Activated CD4-positive, alpha-beta T cell treated with anti-CD3 and anti-CD28 coated beads, Interleukin-2, Interleukin-4, amounts not matched to agents 100 ng/mL and 50 ng/mL, durations not matched to agents 16 hours and 8 hours (primary cell): ENCODE results near the gene LAGE3.

Source experiments
- DNase-seq: peaks from one replicate; pipeline ENCODE4 v3.0.0-alpha.2; 2020; ENCODE audit warnings: low spot score

The LAGE3 gene

DNA sequence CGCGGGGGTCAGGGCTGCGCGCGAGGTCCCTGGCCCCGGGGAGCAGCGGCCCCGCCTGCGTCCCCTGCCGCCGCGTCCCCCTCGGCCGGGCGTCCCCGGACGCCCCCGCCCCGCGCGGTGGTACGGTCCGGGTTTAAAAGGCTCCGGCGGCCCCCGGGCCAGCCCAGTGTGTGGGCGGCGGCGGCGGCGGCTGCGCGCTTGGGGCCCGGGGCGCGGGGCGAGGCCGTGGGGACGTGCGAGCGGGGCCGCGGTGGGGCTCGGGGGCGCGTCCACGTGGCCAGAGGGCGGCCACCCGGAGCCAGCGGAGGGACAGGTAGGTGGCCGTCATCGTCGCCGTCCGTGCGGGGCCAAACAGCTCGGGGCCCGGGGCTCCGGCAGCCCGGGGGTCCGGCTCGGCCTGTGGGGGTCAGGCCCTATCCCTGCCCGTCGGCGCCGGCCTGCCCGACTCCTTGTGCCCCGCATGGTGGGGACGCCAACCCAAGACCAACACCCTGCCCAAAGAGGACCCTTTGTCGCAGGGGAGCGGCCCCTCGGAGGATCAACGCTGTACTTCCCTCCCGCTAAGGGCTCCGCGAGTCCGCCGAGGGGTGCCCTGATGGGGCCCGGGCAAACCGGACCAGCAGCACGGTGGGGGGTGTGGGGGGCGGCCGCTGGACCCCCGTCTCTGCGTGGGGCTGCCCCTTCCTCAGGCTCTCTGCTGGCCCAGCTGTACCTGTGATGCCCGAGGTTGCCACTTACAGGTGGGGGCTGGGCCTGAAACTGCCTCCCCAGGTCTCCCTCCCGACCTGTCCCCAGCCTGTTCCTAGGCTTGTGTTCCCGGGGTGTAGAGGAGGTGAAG is 20.7 kb downstream of the LAGE3 start, which contains the start of gene PLXNA3:
PLXNA3 (plus strand) TSS at position 166 of the 838 bp plus-strand sequence. CDS start 1,903 bp downstream, outside the sequence.
- DNase-seq, result peak; percentile 29

DNA sequence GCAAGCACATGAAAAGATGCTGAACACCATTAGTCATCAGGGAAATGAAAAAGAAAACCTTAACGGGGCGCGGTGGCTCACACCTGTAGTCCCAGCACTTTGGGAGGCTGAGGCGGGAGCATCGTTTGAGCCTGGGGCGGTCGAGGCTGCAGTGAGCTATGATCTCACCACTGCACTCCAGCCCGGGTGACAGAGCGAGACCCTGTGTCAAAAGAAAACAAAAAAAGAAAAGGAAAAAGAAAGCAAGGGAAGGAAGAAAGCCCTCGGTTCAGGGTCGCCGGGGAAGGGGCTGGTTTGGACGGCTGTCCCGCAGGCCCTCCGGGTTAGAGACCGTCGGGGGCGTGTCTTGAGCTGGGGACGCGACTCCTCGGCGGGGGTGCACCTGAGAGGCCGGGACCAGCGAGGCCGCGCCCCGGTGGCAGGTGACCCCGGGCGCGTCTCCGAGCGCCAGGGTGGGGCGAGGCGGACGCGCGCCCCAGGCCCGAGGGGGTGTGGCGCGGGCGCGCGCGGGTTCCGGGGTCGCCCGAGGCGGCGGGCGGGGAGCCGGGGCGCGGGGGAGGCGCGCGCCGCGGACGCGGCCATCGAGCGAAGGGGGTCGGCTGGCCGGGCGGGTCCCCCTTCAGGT is 21.5 kb downstream of the LAGE3 start:
- DNase-seq, result peak; percentile 38

DNA sequence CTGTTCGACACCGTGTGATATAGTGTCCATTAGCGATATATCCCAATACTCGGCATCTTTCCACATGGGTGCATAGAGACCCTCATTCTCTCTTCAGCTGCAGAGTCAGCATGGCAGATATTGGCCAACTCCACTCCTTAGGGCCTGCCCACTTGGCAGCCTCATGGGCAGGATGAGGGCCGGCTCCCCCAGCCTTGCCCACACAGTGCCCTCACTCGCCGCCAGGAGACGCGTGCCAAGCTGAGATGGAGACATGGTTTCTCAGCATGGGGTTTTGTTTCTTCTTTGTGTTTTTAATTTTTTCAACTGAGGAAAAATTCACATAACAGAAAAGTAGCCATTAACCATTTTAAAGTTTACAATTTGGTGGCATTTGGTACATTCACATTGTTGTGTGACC is 26.3 kb downstream of the LAGE3 start:
- no peak for DNase-seq

DNA sequence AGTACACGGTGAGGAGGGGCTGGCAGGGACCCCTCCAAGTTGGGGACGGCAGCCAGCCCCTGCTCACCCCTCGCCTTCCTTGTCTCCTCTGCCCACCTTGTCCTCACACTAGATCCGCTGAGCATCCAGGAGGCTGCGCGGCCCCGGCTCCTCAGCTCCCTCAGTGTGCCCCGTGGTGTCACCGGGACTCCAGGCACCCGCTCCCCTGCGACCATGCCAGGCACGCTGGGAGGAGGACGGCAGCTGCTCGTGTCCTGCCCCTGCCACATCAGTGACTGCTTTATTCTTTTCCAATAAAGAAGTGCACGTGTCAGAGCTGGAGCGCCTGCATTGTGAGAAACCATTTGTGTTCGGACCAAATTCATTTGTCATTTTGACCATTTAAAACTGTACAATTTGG is 28.8 kb downstream of the LAGE3 start:
- DNase-seq, result no peak

DNA sequence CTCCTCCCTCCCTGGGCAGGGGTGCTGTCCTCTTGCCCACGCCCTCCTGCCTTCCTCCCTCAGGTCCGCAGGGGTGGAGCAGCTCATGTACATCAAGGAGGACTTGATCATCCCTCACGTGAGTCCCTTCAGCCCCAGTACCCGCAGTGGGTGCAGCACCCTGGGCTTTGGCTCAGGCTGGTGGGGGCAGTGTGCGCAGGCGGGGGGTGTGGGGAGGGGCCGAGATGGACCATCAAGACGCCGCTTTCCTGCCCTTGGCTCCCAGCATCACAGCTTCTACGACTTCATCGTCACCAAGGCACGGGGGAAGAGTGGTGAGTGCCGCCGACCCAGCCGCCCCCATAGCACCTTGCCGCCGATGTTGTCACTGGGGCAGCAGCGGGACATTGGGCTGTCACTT is 29.5 kb downstream of the LAGE3 start:
- no peak for DNase-seq

DNA sequence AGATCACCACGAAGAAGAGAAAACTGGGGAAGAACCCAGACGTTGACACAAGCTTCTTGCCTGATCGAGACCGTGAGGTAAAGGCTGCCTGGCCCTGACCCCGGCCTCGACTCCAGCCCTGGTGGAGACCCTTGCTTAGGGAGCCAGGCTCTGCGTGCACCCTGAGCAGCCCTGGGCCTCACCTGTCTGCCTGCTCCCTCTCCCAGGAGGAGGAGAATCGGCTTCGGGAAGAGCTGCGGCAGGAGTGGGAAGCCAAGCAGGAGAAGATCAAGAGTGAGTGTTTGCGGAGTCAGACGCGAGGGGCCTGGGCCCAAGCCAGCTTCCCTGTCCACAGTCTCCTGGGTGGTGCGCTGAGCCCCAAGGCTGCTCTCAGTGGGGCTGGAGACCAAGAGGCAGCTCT is 30.6 kb downstream of the LAGE3 start:
- DNase-seq, result no peak

DNA sequence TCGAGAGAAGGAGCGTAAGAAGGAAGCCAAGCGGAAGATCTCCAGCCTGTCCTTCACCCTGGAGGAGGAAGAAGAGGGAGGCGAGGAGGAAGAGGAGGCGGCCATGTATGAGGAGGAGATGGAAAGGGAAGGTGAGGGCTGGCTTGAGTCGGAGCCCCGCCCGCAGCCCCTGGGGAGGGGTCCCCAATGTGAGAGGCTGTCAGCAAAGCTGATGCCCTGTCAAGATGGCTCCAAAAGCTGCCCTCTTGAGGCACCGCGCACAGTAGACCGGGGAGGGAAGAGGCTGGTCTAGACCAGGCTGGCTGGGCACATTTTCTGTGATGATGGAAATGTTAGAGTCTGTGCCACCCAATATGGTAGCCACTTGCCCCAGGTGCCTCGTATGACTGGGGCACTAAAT is 32.7 kb downstream of the LAGE3 start:
- no peak for DNase-seq

DNA sequence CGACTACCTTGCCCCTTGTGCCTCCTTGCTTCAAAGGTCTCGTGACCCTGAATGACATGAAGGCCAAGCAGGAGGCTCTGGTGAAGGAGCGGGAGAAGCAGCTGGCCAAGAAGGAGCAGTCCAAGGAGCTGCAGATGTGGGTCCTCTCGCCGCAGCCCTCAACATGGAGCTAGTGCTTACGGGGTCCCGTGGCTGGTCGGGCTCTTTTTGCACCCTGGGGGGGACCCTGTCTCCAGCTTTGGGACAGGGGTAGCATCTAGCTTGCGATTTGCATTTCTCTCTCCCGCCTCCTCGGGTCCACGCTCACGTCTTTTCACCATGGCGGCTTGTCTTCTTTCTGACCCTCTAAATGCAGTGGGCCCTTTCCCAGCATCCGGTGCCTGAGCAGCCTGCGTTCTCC is 33.3 kb downstream of the LAGE3 start:
- no peak for DNase-seq

DNA sequence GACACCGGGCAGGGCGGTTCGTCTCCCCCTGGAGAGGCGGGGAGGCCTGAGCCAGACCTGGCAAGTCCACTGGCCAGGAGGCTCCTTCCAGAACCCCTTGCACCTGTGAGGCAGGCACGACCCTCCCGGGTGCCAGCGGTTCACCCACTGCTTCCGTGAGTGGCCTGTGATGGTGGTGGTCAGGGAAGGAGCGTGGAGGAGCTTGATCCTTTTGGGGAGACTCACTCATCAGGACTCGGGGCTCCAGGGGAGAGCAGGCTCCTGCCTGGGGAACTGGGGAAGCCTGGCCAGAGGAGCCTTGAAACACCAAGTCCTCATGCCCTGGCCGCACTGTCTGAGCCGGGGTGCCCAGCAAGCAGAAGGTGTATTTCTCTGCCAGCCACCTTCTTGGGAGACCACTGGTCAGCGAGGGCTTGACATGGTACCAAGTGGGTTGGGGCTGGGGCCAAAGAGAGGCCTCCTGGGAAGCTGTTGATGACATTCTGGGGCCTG is 34.3 kb downstream of the LAGE3 start:
- DNase-seq, result no peak

DNA sequence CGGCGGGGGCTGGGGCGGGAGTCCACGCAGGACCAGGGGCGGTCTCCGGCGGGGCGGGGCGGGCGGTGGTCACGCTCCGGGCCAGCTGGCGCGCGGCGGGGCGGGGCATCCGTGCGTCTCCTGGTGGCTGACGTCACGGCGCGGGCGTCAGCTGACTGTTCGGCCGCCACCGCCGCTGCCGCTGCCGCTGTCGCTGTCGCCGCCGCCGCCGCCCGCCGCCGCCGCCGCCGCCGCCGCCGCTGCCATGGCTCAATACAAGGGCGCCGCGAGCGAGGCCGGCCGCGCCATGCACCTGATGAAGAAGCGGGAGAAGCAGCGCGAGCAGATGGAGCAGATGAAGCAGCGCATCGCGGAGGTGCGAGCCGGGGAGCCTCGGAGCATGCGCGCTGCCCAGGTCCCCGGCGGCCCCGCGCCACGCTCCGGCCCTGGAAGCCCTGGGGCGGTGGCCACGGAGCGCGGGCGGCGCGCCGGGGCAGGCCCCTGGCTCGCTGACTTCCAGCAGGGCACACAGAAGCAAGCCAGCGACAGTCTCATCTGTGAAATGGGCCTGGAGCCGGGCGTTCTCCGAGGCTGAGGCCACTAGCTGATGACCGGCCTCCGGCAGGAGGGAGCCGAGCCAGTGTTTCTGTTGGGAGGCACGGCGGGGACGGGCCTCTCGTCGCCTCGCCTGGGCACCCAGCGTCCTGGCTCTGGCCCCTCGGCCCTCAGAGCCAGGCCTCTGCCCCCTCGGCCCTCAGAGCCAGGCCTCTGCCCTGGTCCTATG is 34.9 kb downstream of the LAGE3 start, which contains the start of gene FAM50A:
FAM50A (plus strand) TSS at position 150 of the 763 bp plus-strand sequence; CDS start at position 245, 95 bp downstream.
- DNase-seq, result peak; percentile 62

DNA sequence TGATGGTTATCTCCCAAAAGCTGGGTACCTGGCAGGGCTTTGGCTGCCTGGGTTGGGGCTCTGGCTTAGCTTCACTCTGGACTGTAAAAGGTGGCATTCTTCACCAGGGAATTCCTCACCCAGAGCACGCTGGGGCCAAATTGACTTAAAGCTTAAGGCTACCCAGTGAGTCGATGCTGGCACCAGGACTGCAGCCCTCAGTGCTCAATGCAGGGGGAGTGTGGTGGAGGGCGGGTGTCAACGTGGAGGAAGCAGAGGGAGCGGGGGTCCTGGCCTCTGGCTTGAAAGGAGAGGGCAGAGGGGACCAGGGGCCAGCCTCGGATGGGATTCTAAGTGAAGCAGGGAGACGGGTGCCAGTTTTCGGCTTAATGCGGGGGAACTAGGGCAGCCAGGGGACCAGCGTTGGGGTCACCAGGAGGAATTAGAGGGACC is 35.6 kb downstream of the LAGE3 start:
- DNase-seq, result no peak

DNA sequence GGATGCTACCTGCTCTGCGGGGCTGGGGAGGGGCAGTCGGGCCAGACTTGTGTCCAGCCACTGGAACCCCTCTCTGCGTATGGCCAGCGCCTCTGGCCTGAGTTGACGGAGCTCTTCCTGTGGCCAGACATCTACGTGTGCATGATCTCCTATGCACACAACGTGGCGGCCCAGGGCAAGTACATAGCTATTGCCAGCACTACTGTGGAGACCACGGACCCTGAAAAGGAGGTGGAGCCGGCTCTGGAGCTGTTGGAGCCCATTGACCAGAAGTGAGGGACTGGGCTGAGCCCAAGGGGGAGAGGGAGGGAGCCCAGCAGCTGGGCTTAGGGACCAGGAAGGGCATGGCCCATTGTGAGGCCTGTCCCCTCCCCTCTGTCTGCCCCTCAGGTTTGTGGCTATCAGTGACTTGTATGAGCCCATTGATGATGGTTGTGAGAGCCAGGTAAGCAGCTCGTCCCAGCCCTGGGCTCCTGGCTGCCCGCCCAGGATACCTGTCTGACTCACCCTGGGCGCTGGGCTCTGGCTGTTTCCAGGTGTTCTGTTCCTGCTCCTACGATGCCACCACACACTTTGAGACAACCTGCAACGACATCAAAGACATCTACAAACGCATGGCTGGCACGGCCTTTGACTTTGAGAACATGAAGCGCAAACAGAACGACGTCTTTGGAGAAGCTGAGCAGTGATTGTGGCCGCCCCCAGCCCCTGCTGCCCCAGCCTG is 36.9 kb downstream of the LAGE3 start:
- no peak for DNase-seq

DNA sequence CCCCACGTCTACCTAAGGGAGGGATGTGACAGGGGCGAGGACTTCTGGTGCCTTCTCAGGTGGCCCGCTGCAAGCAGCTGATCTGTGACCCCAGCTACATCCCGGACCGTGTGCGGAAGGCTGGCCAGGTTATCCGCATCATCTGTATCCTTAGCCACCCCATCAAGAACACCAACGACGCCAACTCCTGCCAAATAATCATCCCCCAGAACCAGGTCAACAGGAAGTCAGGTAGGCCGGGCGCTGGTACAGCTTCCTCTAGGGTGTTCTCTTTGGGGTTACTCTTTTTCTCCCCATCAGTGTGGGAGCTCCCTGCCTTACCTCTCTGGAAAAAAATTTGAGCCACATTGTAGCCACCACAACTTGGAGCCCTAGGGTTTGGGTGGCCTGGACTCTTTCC is 37.5 kb downstream of the LAGE3 start:
- no peak for DNase-seq

DNA sequence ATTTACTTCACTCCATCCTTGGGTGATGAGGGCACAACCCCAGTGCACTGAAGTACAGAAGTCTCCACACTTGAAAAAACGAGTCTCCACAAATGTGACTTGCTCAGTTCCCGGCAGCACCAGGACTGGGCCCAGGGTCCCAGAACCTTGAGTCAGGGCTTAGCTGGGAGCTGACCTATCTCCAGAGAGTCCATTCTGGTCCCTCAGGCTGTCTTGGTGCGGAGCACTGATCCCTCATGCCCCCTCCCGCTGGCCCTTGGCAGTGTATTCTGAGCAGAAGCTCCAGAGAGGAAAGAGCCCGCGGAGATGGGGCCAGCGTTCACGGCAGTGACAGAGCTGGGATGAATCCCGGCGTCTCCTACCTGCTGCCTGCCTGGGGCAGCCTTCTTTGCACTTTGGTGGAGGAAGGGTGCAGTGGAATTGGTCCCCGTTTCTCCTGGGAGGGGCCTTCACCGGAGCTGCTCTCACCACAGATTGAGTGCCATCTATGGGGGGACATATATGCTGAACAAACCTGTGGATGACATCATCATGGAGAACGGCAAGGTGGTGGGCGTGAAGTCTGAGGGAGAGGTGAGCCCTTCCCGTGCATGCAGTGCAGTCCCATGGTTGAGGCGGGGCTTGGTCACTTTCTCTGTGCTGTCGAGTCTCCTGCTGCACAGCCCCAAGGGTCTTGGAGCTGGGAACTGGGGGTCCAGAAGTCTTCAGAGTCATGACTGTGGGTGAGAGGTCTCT is 38.3 kb downstream of the LAGE3 start:
- DNase-seq, result no peak

DNA sequence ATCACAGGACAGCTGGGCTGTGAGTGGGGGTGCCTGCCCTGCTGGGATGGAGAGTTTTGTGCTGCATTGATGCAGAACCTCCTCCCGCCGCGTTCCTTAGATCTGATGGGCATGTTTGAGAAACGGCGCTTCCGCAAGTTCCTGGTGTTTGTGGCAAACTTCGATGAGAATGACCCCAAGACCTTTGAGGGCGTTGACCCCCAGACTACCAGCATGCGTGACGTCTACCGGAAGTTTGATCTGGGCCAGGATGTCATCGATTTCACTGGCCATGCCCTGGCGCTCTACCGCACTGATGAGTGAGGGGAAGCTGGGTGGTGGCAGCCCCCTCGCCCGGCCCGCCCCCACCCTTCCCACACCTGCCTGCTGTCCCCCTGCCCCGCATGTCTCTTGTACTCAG is 39.2 kb downstream of the LAGE3 start:
- no peak for DNase-seq

DNA sequence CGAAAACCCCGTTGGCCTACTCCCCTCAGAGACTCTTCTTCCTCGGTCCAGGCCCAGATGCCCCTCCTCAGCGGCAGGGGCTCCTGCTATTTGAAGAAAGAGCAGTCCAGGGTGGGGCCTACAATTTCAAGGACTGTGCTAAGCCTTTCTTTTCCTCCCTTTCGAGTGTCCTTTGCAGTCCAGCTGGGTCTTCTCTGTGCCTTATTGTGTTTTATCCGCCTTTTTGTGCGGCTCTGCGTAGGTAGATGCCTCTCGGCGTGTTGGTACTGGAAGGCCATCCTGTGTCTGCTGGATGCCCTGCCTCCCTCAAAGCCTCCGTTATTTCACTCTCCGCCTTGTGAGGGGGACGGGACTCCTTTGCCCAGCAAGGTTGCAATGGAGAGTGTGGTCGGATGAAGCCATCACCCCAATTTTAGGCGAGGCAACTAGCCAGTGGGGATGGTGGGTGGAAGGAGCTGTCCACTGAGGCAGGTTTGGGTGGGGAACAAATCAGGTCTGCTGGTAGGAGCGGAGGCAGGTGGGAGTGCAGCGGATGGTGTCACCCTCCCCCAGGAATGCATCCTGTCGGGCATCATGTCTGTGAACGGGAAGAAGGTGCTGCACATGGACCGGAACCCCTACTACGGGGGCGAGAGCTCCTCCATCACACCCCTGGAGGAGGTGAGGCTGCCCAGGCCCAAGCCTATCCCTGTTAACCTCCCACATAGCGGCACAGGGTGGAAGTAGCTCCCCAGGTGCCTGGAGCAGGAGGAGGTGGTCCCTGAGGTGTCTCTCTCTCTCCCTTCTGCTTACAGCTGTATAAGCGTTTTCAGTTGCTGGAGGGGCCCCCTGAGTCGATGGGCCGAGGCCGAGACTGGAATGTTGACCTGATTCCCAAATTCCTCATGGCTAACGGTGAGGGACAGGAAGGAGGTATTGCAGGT is 40.8 kb downstream of the LAGE3 start:
- DNase-seq, result no peak

DNA sequence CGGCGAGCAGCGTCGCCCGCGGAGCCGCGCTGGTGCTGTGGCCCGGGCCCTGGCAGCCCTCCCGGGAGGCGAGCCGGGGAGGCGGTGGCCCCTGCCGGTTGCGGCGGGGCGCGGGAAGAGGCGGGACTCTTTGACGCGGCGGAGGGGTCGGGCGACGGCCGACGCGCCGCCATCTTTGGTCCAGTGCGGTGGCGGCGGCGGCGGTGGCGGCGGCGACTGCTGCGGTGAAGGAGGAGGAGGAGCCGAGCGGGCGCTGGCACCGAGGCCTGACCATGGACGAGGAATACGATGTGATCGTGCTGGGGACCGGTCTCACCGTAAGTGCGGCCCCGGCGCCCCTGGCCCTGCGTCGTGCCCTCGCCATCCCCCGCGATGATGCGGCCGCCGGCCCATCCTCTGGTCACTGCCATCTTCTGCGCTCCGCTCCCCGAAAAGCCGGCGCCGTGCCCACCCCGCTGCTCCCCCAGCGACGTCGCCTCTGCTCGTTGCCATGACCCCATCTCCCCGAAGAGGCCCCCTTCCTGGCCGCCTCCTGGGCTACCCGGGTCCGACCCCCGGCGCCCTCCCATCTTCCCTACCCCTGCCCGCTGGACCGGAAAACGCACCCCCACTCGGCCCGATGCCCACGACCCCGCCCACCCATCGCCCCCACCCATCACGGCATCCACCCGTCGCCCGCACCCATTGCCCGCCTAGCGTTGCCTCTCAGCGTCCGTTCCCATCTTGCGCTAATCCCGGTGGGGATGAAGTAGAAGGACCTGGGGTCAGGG is 41.9 kb downstream of the LAGE3 start, which contains the start of gene GDI1:
GDI1 (plus strand) TSS at position 172 of the 770 bp plus-strand sequence; CDS start at position 273, 101 bp downstream.
- DNase-seq, result peak; percentile 47

DNA sequence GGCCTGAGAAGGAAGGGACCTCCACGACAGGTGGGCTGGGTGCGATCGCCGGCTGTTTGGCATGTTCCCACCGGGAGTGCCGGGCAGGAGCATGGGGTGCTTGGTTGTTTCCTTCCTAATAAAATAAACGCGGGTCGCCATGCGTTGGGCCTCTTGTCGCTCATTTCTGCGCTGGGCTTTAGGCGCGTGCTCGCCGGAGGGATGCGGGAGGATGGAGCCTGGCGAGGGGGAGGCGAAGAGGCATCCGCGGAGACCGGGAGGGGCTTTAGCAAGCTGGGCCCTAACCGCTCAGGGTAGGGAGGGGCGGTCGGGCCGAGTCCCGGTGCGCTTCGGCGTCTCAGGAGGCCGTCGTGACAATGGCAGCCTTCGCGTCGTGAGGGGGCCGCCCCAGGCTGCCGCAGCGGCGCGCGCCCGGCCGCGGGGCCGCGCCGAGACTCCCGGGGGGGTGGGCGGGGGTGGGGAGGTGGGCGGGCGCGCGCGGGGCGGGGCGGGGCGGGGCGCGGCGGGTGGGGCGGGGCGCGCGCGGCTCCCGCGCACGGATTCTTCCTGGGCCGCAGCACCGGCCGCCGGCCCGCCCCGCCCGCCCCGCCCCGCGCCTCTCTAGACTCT is 42.6 kb downstream of the LAGE3 start:
- peak; percentile 22 for DNase-seq
